A673 (cell line): Measurements from ENCODE around the gene UBXN2A.

Source experiments
- EZH2 ChIP-seq: fragments of 200-600 bp; sonication (generic); IDR thresholded peaks from 2 replicates; pipeline ENCODE4 v1.6.1; 2017; ENCODE audit warnings: borderline replicate concordance, low read depth, mild to moderate bottlenecking, mixed read lengths, antibody characterized with exemption, low read length; ENCODE audit not compliant: poor library complexity, severe bottlenecking
- TF ChIP-seq, protein P1 (sequence below): fragments of 300-800, 200-600 bp; sonication (generic); conservative IDR thresholded peaks from 2 replicates; pipeline ENCODE4 v1.5.1; 2017; ENCODE audit warnings: low read depth, mild to moderate bottlenecking, antibody characterized with exemption, low read length, moderate library complexity, mixed read lengths

DNA sequence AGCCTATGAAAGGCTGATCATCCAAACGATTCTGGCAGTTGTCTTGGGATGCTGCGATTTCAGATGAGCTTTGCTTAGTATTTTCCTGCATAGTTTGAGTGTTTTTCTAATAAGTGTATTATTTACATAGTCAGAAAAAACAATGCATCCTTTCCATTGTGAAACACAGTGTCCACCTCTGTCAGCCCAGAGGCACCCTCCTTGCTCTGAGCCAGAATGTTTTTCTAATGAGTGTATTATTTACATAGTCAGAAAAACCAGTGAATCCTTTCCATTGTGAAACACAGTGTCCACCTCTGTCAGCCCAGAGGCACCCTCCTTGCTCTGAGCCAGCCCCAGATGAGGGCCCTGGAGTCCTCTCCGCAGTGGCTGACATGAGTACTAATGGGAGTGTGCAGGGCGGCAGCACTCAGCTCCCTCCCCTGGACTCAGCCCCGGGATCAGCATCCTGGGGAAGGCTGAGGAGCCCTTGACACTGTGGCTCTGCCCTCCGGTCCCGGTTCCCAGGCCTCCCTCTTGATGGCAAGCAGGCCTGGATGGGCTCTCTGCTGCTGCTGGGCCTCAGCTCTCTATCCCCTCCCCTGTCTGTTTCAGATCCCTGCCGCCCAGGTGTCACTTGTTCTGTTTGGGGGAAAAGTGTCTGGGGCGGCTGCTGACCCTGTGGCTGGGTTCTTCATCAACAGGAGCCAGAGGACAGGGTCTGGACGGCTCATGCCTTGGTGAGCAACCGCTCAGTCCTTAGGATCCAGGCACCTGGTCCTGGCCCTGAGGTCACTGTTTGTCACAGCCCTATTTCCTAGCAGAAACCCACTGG is 75.5 kb downstream of the UBXN2A start:
- TF ChIP-seq EZH2, result no peak
- TF ChIP-seq, protein P1, sequence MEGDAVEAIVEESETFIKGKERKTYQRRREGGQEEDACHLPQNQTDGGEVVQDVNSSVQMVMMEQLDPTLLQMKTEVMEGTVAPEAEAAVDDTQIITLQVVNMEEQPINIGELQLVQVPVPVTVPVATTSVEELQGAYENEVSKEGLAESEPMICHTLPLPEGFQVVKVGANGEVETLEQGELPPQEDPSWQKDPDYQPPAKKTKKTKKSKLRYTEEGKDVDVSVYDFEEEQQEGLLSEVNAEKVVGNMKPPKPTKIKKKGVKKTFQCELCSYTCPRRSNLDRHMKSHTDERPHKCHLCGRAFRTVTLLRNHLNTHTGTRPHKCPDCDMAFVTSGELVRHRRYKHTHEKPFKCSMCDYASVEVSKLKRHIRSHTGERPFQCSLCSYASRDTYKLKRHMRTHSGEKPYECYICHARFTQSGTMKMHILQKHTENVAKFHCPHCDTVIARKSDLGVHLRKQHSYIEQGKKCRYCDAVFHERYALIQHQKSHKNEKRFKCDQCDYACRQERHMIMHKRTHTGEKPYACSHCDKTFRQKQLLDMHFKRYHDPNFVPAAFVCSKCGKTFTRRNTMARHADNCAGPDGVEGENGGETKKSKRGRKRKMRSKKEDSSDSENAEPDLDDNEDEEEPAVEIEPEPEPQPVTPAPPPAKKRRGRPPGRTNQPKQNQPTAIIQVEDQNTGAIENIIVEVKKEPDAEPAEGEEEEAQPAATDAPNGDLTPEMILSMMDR, result no peak
